HFFc6 (cell line): ENCODE data around the gene TRAPPC6A. TPM values are rescaled to one million over a fixed set of nuclear protein-coding genes. Genes with fewer than 3 reads are reported as not detected.

ENCODE experiments used
- DNase-seq: peaks from one replicate; pipeline ENCODE4 v3.0.0-alpha.2; 2018
- H3K27ac Mint-ChIP-seq: 2 replicates; pipeline ENCODE4 v1.8.0; 2020; ENCODE audit warnings: mild to moderate bottlenecking, mixed read lengths
- H3K27me3 Mint-ChIP-seq: 2 replicates; pipeline ENCODE4 v1.8.0; 2021; ENCODE audit warnings: mild to moderate bottlenecking, moderate library complexity, mixed read lengths; ENCODE audit not compliant: insufficient read depth
- H3K36me3 Mint-ChIP-seq: 2 replicates; pipeline ENCODE4 v1.8.0; 2021; ENCODE audit warnings: low read depth, mixed read lengths
- H3K4me1 Mint-ChIP-seq: 2 replicates; pipeline ENCODE4 v1.8.0; 2020; ENCODE audit warnings: low read depth, mixed read lengths
- H3K4me3 Mint-ChIP-seq: 2 replicates; pipeline ENCODE4 v1.8.0; 2020; ENCODE audit warnings: mild to moderate bottlenecking, moderate library complexity, mixed read lengths
- H3K9me3 Mint-ChIP-seq: 2 replicates; pipeline ENCODE4 v1.8.0; 2020; ENCODE audit warnings: mild to moderate bottlenecking, mixed read lengths
- CTCF ChIP-seq: fragments of 200-600 bp; sonication (generic); IDR thresholded peaks from 2 replicates; pipeline ENCODE4 v1.5.0; 2021; ENCODE audit warnings: antibody characterized with exemption, mild to moderate bottlenecking
- total RNA-seq, 6 experiments: library from RNA; stranded (reverse); fragmentation: NEBNext Ultra II Directional; extraction: Animal tissue kit (Norgen Biotek cat#: 25700); gene quantifications; 2 replicates in 1 of 6; 3 replicates in 5 of 6; pipeline ENCODE4 v1.2.3, GENCODE V29; 2021

The TRAPPC6A gene
- total RNA-seq, 6 experiments from 2014 or later = 3.5 to 6.9 (median 5.2) TPM

GRCh38 chr19:45149129-45149528, 28.9 kb downstream of the TRAPPC6A start:
- no peak for TF ChIP-seq CTCF
- DNase-seq = no peak

GRCh38 chr19:45147835-45148676, 30.0 kb downstream of the TRAPPC6A start:
- H3K4me1 Mint-ChIP-seq = no peaks in the 10 kb centered on the region
- H3K9me3 Mint-ChIP-seq = no peaks in the 10 kb centered on the region
- DNase-seq = no peak
- peaks cover 9% of the 10 kb centered on the region for H3K27me3 Mint-ChIP-seq
- H3K4me3 Mint-ChIP-seq = no peak overlapping the region
- H3K27ac Mint-ChIP-seq = no peak overlapping the region
- no peak; the same call in 1 of the 2 replicates for TF ChIP-seq CTCF
- peaks cover 4% of the 10 kb centered on the region; the same call in 1 of the 2 replicates for H3K36me3 Mint-ChIP-seq

More at GRCh38 chr19:45149129-45149528, 28.9 kb downstream of the TRAPPC6A start:
- Mint-ChIP-seq H3K36me3 (peaks cover 4% of the 10 kb centered on the region; the same call in 1 of the 2 replicates), H3K4me3 (no peak overlapping the region), H3K9me3 (no peaks in the 10 kb centered on the region), H3K27ac (no peak overlapping the region), H3K27me3 (peaks cover 8% of the 10 kb centered on the region), H3K4me1 (peaks cover 6% of the 10 kb centered on the region)

- no peak for DNase-seq
- Mint-ChIP-seq H3K36me3 (peaks cover 4% of the 10 kb centered on the region; the same call in 1 of the 2 replicates), H3K4me1 (no peaks in the 10 kb centered on the region), H3K4me3 (no peak overlapping the region), H3K27me3 (peaks cover 4% of the 10 kb centered on the region), H3K27ac (no peak overlapping the region), H3K9me3 (no peaks in the 10 kb centered on the region)
- TF ChIP-seq CTCF = no peak
Observed at GRCh38 chr19:45146741-45147205, 31.3 kb downstream of the TRAPPC6A start.

GRCh38 chr19:45146251-45146650, 31.8 kb downstream of the TRAPPC6A start:
- DNase-seq = no peak
- Mint-ChIP-seq H3K27me3 (peaks cover 2% of the 10 kb centered on the region; the same call in 1 of the 2 replicates), H3K4me3 (no peak overlapping the region), H3K27ac (no peak overlapping the region), H3K4me1 (no peaks in the 10 kb centered on the region), H3K36me3 (peaks cover 4% of the 10 kb centered on the region; the same call in 1 of the 2 replicates), H3K9me3 (no peaks in the 10 kb centered on the region)
- TF ChIP-seq CTCF = no peak; the same call in 1 of the 2 replicates

GRCh38 chr19:45145270-45146189, 32.5 kb downstream of the TRAPPC6A start:
- no peak overlapping the region for H3K27ac Mint-ChIP-seq
- peaks cover 2% of the 10 kb centered on the region; the same call in 1 of the 2 replicates for H3K27me3 Mint-ChIP-seq
- H3K9me3 Mint-ChIP-seq = no peaks in the 10 kb centered on the region
- no peak overlapping the region for H3K4me3 Mint-ChIP-seq
- peaks cover 4% of the 10 kb centered on the region; the same call in 1 of the 2 replicates for H3K36me3 Mint-ChIP-seq
- H3K4me1 Mint-ChIP-seq = no peaks in the 10 kb centered on the region
- DNase-seq = no peak
- TF ChIP-seq CTCF = no peak
